ENCODE measurements around the gene DLEC1. TPM values are rescaled to one million over a fixed set of nuclear protein-coding genes. Genes with fewer than 3 reads are reported as not detected.

The DLEC1 gene
- total RNA-seq, 1 donor from 2014 or later = 0.42 TPM

GRCh38 chr3:37997791-37998370 is 41.1 kb upstream of the DLEC1 start:
- Mint-ChIP-seq H3K4me3 (ENCODE audit: unreplicated experiment) (no peak overlapping the region), H3K27me3 (ENCODE audit: unreplicated experiment) (peaks cover 4% of the 10 kb centered on the region), H3K36me3 (ENCODE audit: unreplicated experiment) (no peaks in the 10 kb centered on the region), H3K4me1 (ENCODE audit: low read depth, unreplicated experiment) (peaks cover 4% of the 10 kb centered on the region), H3K9me3 (ENCODE audit: unreplicated experiment) (peaks cover 3% of the 10 kb centered on the region), H3K27ac (ENCODE audit: unreplicated experiment) (no peak overlapping the region)
- no peak for TF ChIP-seq CTCF (IDR thresholded peaks at IDR 0.05; ENCODE audit: partially characterized antibody, unreplicated experiment)
- DNase-seq = no peak

DNA sequence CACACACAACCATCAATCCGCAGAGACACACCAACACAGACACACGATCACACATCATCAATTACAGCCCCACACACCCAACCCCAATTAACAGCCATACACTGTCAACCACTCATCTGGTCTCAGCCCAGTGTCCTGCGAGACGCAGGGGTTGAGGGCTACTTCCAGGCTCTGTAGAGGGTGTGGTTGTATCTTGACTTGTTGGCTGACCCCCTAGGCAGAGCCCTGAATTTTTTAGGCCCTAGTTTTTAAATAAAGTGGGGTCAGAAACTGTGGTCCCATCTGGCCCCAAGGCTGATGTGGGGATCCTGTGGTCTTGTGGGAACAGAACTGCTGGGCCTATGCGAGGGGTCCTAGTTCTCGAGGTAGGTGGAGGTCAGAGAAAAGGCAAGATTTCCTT is 39.2 kb upstream of the DLEC1 start:
- Mint-ChIP-seq H3K4me3 (ENCODE audit: unreplicated experiment) (peak overlapping the region; percentile 77), H3K27ac (ENCODE audit: unreplicated experiment) (no peak overlapping the region), H3K4me1 (ENCODE audit: low read depth, unreplicated experiment) (peaks cover 5% of the 10 kb centered on the region), H3K9me3 (ENCODE audit: unreplicated experiment) (peaks cover 7% of the 10 kb centered on the region), H3K27me3 (ENCODE audit: unreplicated experiment) (peaks cover 6% of the 10 kb centered on the region), H3K36me3 (ENCODE audit: unreplicated experiment) (no peaks in the 10 kb centered on the region)
- no peak for DNase-seq
- TF ChIP-seq CTCF (IDR thresholded peaks at IDR 0.05; ENCODE audit: partially characterized antibody, unreplicated experiment) = no peak

DNA sequence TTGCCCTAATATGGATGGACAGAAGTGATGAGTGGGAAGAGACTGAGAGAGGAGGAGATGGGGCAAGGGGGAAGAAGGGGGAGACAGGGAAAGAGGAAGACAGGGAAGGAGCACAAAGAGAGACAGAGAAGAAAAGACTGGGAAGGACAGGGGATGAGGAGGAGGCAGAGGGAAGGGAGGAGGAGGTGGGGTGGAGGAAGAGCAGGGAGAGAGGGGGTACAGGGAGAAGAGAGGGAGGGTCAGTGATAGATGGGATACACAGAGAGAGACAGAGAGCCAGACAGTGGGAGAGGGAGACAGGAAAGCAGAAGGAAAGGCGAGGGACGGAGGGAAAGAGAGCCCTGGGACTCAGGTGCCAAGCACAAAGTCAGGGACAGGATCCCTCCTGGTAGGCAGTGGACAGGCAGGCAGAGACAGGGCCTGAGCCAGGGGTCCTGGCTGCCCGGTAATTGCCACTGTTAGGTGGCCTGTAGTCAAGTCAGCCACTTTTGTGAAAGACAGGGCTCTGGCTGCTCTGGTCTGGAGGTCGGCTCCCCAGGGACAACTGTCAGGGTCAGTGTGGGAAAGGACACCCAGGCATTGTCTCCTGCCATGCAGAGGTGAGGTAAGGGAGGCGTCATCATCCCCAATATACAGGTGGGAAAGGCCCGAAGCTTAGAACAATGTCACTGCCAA is 38.6 kb upstream of the DLEC1 start:
- H3K4me1 Mint-ChIP-seq (ENCODE audit: low read depth, unreplicated experiment) = peaks cover 5% of the 10 kb centered on the region
- H3K27ac Mint-ChIP-seq (ENCODE audit: unreplicated experiment) = no peak overlapping the region
- H3K36me3 Mint-ChIP-seq (ENCODE audit: unreplicated experiment) = no peaks in the 10 kb centered on the region
- H3K9me3 Mint-ChIP-seq (ENCODE audit: unreplicated experiment) = peaks cover 7% of the 10 kb centered on the region
- TF ChIP-seq CTCF (IDR thresholded peaks at IDR 0.05; ENCODE audit: partially characterized antibody, unreplicated experiment) = no peak
- no peak overlapping the region for H3K4me3 Mint-ChIP-seq (ENCODE audit: unreplicated experiment)
- peaks cover 8% of the 10 kb centered on the region for H3K27me3 Mint-ChIP-seq (ENCODE audit: unreplicated experiment)
- DNase-seq = no peak

DNA sequence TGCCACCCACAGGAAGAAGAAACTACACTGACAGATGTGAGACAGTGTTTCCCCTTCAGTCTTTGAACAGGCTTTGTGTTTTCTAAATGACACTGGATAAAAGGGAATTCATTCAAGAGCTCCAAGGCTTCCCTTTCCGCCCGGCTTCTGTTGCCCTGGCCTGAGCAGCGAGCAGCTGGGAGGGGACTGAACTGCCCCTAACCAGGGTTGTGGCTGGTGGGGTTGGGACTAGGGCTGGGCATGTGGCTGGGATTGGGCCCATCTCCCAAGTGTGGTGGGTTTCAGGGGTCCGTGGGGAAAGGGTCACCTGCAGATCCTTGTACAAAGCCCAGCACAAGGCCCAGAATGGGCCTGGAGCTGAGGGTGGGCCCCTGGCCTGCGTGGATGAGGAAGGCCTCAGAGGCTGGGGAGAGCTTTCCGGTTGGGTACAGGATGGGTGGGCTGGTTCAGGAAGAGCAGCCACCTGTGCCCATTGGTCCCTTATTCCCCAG is 38.0 kb upstream of the DLEC1 start:
- H3K4me1 Mint-ChIP-seq (ENCODE audit: low read depth, unreplicated experiment) = peaks cover 5% of the 10 kb centered on the region
- DNase-seq = no peak
- TF ChIP-seq CTCF (IDR thresholded peaks at IDR 0.05; ENCODE audit: partially characterized antibody, unreplicated experiment) = no peak
- H3K27ac Mint-ChIP-seq (ENCODE audit: unreplicated experiment) = no peak overlapping the region
- no peaks in the 10 kb centered on the region for H3K36me3 Mint-ChIP-seq (ENCODE audit: unreplicated experiment)
- peaks cover 7% of the 10 kb centered on the region for H3K9me3 Mint-ChIP-seq (ENCODE audit: unreplicated experiment)
- no peak overlapping the region for H3K4me3 Mint-ChIP-seq (ENCODE audit: unreplicated experiment)
- peaks cover 8% of the 10 kb centered on the region for H3K27me3 Mint-ChIP-seq (ENCODE audit: unreplicated experiment)

- Mint-ChIP-seq H3K4me1 (ENCODE audit: low read depth, unreplicated experiment) (peaks cover 5% of the 10 kb centered on the region), H3K27me3 (ENCODE audit: unreplicated experiment) (peaks cover 8% of the 10 kb centered on the region), H3K27ac (ENCODE audit: unreplicated experiment) (no peak overlapping the region), H3K36me3 (ENCODE audit: unreplicated experiment) (no peaks in the 10 kb centered on the region), H3K4me3 (ENCODE audit: unreplicated experiment) (no peak overlapping the region), H3K9me3 (ENCODE audit: unreplicated experiment) (peaks cover 7% of the 10 kb centered on the region)
- no peak for TF ChIP-seq CTCF (IDR thresholded peaks at IDR 0.05; ENCODE audit: partially characterized antibody, unreplicated experiment)
- DNase-seq = no peak
Observed at GRCh38 chr3:38001456-38002081, 37.4 kb upstream of the DLEC1 start.

All from glutamatergic neuron (in vitro differentiated cells).